ENCODE results near the gene NCAM1.

GRCh38 chr11:113016905-113017304 is 55.7 kb downstream of the NCAM1 start:
- TF ChIP-seq POLR2AphosphoS5 (IDR thresholded peaks at IDR 0.05) (no peak), POLR2A (IDR thresholded peaks at IDR 0.05) (no peak), EP300 (IDR thresholded peaks at IDR 0.05) (no peak)
- TF ChIP-seq, protein P1, sequence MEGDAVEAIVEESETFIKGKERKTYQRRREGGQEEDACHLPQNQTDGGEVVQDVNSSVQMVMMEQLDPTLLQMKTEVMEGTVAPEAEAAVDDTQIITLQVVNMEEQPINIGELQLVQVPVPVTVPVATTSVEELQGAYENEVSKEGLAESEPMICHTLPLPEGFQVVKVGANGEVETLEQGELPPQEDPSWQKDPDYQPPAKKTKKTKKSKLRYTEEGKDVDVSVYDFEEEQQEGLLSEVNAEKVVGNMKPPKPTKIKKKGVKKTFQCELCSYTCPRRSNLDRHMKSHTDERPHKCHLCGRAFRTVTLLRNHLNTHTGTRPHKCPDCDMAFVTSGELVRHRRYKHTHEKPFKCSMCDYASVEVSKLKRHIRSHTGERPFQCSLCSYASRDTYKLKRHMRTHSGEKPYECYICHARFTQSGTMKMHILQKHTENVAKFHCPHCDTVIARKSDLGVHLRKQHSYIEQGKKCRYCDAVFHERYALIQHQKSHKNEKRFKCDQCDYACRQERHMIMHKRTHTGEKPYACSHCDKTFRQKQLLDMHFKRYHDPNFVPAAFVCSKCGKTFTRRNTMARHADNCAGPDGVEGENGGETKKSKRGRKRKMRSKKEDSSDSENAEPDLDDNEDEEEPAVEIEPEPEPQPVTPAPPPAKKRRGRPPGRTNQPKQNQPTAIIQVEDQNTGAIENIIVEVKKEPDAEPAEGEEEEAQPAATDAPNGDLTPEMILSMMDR (IDR thresholded peaks at IDR 0.05): no peak

Data from sigmoid colon (tissue), 4 donors.